B cell (primary cell): ENCODE results near the gene RERE.

Experiments used
- CTCF ChIP-seq: fragments of 200-600 bp; IDR thresholded peaks from one replicate; pipeline ENCODE4 v1.8.0; 2022; ENCODE audit warnings: antibody characterized with exemption, mild to moderate bottlenecking
- EZH2 ChIP-seq: IDR thresholded peaks from 2 replicates; pipeline ENCODE4 v1.6.1; 2012; ENCODE audit warnings: borderline replicate concordance, low read depth, mild to moderate bottlenecking, moderate library complexity, low read length; ENCODE audit not compliant: insufficient read depth, poor library complexity, severe bottlenecking

GRCh38 chr1:8457760-8458381 is 359.6 kb downstream of the RERE start:
- no peak for TF ChIP-seq CTCF
- TF ChIP-seq EZH2, result no peak
